HG03175 (cell line): ENCODE data around the gene PSMG4.

Experiments
- ATAC-seq: cut with Tn5 transposase; IDR thresholded peaks from one replicate; pipeline ENCODE4 v1.9.1; 2021; ENCODE audit warnings: mild to moderate bottlenecking, moderate library complexity; ENCODE audit not compliant: unreplicated experiment

PSMG4 gene

DNA sequence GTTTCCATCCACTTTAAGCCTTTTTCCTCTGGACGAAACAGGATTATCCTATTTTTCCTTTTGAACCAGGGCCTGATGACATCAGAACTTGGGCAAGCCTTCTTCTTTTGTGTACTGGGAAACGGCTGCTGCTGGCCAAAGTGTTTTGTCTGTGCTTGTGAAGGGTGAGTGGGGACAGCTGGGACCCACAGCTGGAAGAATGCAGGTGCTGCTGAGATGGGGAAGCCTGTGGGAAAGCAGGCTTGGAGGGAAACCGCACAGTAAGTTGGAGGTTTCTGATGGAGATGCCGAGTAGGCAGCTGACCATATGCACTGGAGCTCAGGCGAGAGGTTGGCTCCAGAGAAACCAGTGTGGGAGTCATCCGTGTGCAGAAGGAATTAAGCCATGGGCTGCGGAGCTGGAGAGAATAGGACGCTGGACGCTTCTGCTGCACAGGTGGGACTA, 8.5 kb upstream of the PSMG4 start:
- ATAC-seq: no peak

DNA sequence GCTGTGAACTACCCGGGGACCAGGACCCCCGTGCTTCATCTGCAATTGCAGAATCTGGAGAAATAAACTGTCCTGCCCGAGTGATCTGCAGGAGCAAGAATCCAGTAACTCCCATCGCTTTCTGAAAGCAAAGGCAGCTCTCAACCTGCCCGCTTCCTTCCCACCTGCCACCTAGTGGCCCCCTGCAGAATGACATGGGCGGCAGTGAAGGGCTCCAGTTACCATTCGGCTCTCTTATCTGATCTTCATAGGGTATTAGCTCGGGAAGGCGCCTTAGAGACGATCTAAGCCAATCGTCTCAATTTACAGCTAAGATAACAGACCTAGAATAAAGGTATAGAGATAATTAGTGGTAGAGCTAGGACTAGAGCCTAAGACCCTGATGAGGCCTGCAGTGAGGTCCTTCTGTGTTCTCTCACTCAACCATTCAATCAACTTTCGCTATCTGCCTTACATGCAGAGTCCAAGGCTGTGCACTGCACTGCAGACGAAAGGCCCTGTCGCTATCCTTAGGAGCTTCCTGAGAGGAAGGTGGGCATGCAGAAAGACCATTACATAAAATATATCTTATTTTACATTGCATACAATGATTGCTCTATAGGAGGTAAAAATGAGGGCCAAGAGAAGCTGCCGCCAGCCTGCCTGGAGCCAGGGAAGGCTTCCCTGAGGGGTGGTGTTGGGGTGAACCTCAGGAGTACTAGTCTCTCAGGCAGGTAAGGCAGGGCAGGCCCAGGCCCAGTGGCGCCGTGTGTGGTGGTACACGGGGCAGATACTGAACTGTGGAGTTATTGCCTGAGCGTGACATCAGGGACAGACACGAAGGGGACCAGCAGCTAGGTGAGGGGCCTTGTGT, 7.1 kb upstream of the PSMG4 start:
- ATAC-seq: peak; percentile 72

DNA sequence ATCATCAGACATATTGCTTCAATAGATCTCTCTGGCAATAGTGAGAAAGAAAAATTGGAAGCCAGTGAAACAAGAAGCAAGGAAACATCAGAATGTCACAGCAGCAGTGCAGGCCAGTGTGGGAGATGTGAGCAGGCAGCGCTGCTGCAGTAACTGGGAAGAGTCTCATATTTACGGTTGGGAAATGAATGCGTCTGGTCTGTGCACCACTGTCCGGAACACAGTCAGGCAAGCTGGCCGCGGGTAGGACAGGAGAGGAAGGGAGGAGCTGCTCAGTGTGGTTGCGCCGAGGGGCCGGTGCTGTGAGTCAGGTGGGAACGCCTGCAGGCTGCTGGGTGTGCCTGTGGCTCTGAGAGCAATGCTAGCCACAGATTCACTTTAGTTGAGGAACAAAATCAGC, 6.4 kb upstream of the PSMG4 start:
- no peak for ATAC-seq

DNA sequence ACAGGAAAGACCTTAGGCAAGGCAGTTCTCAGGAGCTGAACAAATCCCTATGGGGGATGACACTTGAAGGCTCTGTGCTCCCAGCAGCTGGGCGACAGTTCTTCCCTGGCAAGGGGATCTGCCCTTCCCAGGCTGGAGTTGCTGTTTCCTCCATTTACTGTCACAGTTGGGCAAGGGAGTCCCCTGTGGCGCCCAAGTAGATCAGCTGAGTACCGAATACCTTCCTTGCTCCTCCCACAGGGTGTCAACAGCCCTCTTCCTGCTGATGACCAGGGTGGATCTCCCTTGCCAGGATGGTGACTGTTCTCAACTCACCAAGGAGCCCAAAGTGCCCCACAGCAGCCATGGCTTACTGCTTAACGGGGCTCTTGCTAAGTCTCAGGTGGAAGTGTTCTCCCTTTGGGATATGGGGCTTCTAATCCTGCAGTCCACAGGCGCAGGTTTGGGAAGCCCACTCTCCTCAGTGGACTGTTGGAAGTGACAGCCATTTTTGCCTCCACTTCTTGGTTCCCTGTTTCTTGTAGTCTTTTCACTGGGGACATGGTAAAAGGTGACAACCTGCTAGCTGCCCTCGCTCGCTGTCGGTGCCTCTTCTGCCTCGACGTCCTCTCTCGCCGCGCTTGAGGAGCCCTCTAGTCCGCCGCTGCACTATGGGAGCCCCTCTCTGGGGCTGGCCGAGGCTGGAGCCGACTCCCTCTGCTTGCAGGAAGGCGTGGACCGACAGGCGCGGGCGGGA, 5.7 kb upstream of the PSMG4 start:
- ATAC-seq: no peak

DNA sequence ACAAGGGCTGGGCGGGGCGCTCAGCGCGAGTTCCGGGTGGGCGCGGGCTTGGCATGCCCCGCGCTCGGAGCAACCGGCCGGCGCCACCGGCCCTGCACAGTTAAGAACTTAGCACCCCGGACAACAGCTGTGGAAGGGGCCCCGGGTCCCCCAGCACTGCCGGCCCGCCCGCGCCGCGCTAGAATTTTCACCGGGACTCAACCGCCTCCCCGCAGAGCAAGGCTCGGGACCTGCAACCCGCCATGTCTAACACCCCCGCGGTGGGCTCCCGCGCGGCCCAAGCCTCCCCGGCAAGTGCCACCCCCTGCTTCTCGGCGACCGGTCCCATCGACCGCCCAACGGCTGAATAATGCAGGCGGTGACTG, 5.2 kb upstream of the PSMG4 start:
- ATAC-seq: no peak

DNA sequence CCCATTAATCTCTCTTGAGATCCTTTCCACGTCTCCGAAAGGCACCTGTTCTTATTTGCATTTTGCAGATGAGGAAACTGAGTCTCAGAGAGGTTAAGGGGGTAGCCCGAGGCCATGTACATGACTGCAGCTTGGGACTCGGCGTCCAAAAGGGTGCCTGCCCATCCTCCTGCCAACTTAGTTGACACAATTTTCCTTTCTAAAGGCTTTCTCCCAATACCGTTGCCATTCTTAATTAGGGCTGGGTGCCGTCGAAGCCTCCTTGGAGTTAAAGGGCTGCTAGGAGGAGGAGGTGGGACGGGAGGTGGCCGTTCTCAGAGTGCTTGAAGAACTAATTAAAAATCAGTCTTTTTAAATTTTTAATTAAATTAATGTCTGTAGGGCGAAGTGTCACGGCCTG, 546 bp upstream of the PSMG4 start:
- ATAC-seq: no peak

DNA sequence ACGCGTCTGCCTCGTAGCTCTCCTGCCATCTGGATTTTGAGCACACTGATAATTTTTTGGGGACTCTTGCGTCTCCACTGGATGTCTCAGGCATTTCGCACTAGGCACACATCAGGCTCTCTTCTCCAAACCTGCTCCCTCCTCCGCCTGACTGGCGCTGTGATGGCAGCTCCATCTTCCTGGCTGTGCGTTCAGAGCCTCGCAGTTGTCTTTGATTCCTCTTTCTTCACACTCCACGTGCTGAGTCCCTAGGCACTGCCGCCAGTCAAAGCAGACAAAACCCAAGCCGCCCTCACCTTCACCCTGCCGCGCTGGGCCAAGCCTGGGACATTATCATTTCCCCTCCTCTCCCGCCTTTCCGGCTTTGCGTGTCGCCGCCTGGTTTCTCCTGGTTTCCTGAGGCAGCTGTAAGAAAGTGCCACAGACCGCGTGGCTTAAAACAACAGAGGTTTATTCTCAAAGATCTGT, 778 bp downstream of the PSMG4 start:
- peak; percentile 31 for ATAC-seq

DNA sequence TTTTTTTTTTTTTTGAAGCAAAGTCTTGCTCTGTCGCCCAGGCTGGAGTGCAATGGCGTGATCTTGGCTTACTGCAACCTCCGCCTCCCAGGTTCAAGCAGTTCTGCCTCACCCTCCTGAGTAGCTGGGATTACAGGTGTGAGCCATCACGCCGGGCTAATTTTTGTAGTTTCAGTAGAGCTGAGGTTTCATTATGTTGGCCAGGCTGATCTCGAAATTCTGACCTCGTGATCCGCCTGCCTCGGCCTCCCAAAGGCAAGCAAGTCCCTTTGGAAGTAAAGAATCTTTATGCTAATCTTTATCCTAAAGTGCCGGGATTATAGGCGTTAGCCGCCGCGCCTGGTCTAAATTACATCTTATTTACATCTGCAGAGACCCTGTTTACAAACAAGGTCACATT, 1.5 kb downstream of the PSMG4 start:
- ATAC-seq: no peak

DNA sequence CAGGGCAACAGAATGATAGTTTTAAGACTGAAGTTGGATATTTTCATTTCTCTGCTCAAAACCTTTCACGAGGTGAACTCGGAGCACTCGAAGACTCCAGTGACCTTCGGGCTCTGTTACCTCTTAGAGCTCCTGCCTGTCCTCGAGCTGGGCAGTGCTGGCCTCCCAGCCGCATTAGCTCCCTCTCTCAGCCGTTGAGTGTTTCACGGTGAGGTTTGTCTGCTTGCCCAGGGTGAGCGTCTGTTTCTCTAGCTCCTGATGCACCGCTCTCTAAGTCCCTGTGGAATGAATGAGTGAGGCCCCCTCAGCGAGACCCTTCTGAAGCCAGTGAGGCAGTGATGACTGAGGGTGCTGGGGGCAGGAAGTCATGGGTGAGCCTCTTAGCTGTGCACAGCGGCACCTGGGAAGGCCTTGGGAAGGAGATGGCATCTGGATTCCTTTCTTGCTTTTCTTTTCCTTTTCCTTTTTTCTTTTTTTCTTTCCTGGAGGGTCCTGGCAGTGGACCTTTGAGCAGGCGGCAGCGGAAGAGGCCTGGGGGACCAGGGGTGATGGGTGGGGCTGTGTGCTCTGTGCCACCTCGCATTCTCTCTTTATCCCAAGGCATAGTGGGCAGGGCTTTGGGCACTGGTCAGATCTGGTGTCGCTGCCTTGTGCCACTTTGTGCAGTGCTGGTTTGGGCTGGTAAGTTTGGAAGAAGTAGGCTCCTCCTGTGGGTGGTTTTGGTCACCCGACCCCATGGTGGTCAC, 2.2 kb downstream of the PSMG4 start:
- no peak for ATAC-seq

DNA sequence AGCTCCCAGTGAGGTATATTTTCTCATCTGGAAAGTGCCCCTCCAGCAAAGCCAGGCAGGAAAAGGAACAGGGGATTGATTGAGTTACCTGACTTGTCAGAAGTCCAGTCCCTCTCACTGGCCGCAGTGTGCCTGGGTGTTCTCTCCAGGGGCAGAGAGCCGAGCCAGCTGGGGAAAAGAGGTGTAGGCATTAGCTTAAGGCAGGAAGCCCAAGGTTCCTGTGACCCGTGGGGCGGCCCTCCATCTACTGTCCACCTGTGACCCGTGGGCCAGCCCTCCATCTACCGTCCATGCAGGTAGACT, 2.7 kb downstream of the PSMG4 start:
- no peak for ATAC-seq

DNA sequence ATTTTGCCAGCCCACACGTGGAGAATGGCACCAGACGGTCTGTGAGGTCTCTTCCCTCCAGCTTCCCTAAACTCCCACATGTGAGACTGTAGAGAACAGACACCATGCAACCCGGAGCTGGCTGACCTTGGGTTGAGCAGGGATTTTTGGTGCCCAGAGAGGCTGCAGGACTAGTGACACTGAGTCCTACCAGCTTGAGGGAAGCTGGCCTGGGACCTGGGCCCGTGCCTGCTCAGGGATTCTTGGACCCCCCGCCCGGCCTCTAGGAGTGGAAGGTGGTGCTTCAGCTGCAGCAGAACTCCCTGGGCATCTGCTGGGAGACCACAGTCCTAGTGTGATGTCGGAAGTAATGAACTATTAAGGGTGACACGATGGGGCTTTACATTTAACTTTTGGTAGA, 3.2 kb downstream of the PSMG4 start:
- ATAC-seq: no peak

DNA sequence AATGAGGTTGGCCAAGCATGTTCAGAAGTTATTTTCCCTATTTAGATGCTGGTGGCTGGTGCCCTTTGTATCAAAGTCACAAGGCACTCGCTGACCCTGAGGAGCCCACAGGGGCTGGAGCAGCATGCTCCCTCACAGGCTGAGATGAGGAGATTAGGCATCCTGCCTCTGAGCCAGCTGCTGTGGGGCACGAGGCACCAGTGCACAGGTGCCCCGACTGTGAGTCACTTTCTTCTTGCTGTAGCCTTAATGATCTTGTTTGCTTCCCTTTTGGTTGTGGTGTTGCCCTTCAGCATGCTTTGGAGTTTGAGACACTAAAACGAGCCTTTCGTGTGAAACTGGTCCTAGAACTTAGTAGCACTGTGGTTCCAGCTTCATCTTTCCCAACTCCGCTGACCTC, 4.3 kb downstream of the PSMG4 start:
- no peak for ATAC-seq

DNA sequence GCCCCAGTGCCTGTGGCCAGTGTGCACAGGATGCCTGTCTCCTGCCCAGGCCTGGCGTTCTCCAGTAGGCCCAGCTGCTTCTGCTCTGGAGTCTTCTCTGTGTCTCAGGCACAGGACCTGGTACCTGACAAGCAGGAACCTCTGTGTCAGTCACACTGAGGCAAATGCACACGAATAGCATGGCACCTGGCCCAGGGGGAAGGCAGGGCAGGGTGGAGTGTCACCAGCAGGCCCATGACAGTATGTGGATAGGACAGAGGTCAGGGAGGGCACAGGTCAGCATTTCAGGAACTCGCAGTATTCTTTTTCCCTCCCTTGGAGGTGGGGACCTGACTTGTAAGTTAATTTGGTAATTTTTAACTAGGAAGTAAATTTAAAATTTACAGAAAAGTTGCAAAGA, 5.6 kb downstream of the PSMG4 start:
- ATAC-seq: no peak

DNA sequence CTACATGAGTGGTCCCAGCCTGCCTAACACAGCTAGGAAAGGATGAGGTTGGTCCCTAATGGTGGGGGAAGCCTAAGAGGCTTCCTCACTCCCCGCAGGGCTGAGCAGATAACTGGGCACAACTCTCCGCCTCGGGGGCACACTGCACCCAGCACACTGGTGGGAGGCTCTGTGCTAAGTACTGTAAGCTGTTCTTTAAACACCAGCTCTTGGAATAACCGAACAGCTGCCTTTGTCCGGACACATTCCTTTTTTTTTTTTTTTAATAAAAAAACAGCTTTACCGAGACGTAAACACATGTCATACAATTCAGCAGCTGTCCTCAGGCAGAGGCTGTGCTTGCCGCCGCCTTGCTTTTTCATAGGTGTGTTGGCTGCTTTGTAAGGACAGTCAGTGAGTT, 6.9 kb downstream of the PSMG4 start:
- no peak for ATAC-seq

DNA sequence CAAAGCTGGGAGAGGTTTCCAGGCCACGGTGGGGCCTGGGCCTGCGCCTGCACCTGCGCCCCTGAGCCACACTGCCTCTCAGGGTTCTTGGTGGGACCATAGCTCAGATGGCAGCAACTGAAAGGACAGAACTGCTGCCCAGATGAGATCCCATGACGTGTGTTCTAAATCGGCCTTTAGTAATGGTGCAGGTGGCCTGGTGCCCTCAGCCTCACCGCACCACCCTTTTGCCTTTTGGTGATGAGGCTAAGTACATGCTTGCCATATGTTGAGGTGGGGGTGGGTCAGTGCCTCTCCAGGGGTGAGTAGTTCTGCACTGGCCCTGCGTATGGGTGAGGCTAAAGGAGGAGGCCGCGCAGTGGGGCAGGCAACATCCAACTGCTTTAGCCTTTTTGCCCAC, 7.4 kb downstream of the PSMG4 start:
- no peak for ATAC-seq

DNA sequence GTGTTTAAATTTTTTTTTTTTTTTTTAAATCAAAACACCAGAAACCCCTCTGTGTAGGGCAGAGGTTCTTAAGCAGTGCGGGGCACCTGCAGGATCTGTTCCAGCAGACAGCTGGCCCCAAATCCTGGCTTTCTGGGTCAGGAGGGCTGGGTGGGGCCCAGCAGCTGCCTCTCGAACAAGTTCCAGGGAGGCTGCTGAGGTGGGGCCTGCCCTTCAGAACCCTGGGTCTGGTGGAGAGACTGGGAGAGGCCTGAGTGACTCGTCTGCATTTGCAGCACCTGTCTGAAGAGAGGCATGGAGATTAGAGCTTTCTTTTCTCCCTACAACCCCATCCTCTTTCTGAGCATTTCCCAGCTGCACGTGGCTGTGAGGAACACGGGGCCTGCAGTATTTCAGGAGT, 8.4 kb downstream of the PSMG4 start:
- ATAC-seq: no peak

DNA sequence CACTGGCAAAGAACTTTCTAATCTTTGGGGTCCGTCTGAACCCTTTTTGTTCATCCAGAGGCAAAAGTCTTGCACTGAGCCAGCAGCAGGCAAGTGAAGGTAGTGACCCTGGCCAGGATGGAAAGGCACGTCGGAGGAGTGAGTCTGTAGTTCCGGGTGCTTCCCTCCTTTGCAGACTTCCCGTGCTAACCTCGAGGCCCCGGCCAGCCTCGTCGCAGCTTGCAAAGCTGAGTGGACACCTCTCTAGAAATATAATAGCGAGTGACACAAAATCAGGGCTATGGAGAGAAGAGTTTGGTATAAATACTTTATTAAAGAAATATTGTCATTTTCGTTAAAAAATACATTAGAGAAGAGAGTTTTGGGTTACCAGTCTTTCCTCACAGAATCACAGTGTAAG, 9.9 kb downstream of the PSMG4 start:
- ATAC-seq: no peak

DNA sequence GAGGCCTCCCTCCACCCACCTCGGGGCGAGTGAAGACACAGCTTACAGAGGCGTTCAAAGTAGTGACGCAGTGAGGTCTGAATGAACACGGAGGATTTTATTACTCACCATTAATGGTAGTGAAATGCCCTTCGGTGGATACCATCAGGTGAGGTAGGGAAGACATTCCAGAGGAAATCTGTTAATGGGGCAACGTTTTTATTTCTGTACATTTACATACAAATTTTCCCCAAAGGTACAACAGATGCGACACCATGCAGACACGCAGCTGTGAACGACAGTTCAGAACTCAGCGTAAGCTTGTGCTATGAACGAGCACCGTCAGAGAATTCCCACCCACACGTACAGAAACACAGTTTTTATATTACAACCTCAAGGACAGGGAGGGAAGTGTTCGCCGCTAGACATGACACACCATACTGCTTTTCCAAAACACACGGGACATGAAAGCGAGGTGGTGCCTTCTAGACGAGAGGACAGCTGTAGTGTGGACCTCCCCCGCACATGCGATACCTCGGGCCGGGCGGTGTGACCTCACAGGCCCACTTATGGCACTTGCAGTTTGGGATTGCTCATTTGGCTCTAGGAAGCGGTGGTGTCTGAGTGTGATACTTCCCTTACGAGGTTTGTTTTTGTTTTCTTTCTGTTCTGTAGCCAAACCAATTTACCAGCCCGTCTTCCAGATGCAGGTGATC, 10.7 kb downstream of the PSMG4 start:
- ATAC-seq: no peak

DNA sequence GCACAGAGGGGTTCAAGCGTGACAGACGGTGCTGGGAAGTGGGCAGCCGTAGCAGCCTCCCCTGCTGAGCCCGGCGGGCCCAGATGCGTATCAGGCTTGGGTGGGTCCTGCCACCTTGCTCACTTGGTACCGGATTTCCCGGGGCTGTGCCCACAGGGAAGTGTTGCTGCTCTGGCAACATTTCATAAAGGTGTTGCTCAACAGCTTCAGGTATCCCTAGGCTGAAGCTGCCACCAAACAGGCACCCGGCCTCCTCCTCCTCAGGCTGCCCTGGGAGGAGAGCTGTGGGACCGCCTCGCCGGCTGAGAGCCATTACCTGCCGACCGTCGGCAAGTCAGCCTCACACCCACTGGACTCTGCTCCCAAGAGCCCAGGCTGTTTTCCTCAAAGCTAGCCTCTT, 11.5 kb downstream of the PSMG4 start:
- ATAC-seq: no peak

DNA sequence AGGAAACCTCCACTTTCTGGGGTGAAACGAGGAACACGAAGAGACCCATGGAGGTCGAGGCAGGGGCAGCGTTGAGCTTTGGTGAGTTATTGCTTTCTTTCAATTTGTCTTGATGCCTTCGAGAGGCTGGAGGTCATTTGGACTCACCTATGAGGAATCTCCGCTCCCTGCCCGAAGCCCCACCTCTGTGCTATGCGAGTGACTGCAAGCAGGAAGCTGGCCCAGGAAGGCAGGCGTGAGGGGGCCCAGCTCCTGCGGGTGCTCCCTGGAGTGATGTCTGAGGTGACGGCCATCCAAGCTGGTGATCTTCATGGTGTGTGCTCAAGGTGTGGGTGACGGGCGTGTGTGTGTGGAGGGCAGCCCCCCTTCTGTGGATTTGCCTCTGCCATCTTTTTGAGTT, 13.0 kb downstream of the PSMG4 start:
- ATAC-seq: no peak

DNA sequence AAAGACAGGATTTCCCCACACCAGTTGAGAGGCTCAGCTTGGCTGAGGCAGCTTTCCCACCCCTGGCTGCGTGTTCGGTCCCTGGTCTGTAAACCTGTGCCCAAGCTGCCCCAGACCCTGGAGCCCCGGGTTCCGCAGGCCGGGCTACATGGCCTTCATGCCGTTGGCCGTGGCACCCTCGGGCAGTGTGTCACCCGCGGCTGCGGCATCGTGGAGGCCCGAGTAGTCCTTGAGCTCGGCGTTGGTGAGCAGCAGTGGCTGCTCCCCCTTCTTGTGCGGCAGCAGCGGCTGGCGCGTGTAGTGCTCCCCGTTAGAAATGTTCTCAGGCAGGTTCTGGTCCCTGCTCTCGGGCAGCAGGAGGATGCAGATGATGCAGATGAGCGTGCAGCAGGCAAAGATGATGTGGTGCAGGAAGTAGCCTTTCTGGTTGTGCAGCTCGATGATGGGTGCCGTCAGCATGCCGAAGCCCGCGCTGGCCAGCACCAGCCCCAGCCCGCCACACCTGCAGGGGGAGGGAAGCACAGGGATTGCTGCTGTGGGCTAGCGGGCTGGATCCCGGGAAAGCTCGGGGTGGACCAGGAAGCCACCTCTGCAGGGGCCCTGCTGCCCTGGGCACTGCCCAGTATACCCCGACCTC, 14.3 kb downstream of the PSMG4 start:
- ATAC-seq: no peak
